IPS-18c (cell line): Measurements from ENCODE around the gene NSUN4.
"Not testable (repeated sequence)": the region's sequence is repeated elsewhere in the genome, so short reads cannot be mapped to it uniquely, and the experiment has no call there.

Experiments used
- H3K4me3 ChIP-seq: 2 replicates; pipeline ENCODE4 v1.7.0; 2013; ENCODE audit warnings: low read depth, mild to moderate bottlenecking, low read length, moderate library complexity; ENCODE audit not compliant: insufficient read depth
- H3K9me3 ChIP-seq: one replicate; pipeline ENCODE4 v1.6.1; 2013; ENCODE audit warnings: mild to moderate bottlenecking, low read length, moderate library complexity; ENCODE audit not compliant: control insufficient read depth, insufficient read depth

Gene NSUN4

DNA sequence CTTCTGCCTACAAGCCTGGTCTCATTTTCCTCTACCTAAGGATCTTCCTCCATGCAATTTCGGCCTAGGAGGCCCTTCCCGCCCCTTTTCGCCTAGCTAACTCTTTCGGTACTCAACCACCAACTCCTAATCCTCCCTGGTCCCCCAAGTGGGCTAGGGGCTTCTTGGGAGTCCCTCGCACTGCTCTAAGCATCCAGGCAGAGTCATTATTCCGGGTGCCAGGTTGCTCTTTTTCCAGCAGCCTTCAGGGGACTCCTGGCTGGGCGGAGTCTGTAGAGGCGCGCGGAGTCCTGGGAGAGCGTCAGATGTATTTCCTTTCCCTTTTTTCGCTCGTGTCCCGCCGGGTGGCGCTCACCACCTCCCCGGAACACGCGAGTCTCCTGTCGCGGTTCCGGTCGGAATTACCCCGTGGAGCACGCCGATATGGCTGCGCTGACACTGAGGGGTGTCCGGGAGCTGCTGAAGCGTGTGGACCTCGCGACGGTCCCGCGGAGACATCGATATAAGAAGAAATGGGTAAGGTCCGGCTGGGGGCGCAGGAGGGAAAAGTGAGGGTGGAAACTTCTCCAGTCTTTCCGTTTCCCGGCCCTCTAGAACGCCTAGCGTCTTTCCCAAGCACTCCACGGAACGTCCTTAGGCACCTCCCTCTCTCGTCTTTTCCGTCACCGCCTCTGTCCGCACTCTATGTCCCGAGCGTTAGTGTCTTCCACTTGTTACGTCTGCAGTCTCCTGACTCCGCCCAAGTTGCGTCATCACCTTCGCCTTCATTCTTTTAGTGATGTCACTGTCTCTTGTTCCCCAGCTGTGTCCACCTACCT, at the start of gene NSUN4:
NSUN4 (plus strand) TSS at position 404 of the 818 bp plus-strand sequence; CDS start at position 424, 20 bp downstream.
- peak within 1 kb of the TSS; percentile 73 for H3K4me3 ChIP-seq
- H3K9me3 ChIP-seq: no peaks in the 10 kb centered on the region

DNA sequence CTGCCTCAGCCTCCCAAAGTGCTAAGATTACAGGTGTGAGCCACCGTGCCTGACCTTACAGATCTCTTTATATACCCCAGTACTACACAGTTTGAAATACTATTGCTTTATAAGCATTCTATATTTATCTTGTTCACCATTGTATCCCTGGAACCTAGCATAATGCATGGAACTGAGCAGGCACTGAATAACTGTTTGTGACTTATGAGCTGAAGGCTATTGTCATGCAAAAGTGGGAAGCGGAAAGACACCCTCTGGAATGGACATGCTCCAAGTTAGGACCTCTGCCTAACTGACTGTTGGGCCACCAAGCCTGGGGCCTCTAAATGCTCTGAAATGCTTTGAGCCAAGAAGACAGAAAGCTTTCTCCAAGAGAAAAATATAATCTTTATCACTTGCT, 45.3 kb upstream of the NSUN4 start:
- no peak overlapping the region for H3K4me3 ChIP-seq
- H3K9me3 ChIP-seq: no peaks in the 10 kb centered on the region

DNA sequence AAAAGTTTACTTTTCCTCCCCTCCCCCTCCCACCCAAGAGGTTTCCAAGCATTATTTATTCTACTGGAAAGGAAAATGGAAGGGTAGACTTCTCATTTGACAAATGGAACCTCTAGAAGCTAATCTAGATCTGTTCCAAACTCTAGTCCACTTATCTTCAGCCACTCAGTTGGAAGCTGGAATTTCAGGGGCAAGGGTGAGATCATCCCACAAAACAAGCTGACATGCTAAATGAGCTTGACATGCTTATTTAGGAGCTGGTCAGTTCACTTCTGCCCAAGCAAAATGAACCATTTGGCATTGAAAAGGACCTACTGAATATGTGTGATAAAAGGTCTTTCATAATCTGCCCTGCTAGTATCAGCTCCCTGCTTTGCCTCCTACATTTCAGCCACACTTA, 42.2 kb upstream of the NSUN4 start:
- Histone ChIP-seq H3K9me3 (no peaks in the 10 kb centered on the region), H3K4me3 (no peak overlapping the region)

DNA sequence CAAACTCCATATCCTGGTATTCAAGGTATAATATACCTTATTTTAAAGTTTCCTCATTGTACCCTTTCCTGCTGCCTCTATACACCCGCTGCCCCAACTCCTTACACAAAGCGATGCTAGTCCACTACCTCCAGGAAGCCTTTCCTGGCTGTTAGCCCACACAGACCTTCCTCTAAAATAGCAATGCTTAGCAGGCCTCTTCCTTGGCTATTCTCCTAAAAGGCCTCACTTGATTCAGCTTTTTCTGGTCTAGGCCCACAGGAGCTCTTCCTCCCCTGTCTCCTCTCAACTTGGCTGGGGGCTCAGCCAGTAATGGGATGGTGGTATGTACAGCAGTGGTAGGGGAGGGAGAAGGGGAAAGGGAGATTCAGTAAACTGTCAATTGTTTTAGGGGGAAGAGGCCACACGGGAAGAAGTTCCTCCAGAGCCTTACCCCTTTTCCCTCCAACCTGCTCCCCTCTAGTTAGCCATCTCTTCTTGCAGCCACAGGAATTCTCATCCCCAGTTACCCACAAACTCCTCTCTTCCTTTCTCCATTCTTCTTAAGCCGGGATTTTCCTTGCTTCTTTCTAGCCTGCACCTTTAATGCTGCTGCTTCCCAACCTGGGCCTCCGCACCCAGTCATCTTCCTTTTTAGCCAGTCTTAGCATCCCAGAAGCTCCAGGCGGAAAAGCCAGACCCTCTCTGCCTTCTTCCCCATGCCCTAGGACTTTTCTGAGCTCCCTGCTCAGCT, 39.8 kb upstream of the NSUN4 start:
- peak overlapping the region; percentile 91 for H3K4me3 ChIP-seq
- H3K9me3 ChIP-seq: no peaks in the 10 kb centered on the region

DNA sequence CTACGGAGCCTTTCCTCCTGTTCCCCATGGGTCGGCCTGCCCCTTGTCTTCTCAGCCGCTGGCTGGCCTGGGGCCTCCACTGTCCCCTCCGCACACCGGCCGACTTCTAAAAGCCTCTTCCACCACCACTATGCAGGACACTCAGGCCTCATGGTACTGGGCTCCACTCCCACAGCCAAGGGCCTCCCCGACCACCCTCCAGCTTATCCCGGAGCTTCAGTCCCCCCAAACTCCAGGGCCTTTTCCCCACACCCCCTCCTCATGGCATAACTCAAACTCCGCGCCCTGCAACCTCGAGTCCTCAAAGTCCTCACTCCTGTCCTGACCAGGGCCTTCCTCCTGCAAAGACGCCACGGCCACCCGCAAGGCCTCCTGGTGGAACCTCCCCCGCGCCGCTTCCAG, 39.2 kb upstream of the NSUN4 start:
- Histone ChIP-seq H3K9me3 (no peaks in the 10 kb centered on the region), H3K4me3 (peak overlapping the region; percentile 91)

DNA sequence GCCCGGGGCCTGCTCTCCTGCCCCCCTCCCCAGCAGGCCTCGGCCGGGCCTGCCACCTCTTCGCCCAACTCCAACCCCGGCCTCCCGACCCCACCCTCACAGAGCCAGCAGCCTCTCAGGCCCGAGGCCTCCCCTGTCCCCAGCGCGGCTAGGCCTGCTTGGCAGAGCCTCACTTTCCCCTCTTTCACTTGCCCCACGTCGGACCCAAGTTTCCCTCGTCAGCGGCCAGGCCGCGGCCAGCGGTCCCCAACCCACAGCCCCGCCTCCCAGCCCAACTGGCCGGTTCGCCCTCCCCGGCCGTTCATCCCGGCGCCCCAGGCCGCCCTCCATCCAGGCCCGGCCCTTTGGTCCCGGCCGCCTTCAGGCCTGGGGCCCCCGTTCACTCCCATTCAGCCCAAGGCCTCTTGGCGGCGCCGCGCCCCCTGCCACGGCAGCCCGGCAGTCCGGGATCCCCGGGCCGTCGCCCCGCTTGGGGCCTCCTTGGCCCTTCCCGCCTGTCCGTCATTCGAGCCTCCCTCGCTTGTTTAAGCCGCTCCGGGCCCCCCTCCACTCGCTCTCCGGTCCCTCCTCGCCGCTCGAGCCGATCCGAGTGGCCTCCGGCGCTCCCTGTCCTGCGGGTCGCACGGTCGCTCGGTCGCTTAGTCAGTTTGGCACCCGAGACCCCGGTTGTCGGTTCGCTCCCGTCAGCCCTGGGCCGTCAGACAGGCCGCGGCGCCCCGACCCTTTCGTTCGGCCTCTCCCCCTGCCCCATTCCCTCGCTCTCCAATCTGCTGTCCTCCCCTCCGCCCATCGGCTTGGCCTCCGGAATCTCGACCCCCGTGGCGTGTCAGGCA, 38.6 kb upstream of the NSUN4 start:
- H3K4me3 ChIP-seq: peak overlapping the region; percentile 91
- H3K9me3 ChIP-seq: no peaks in the 10 kb centered on the region

DNA sequence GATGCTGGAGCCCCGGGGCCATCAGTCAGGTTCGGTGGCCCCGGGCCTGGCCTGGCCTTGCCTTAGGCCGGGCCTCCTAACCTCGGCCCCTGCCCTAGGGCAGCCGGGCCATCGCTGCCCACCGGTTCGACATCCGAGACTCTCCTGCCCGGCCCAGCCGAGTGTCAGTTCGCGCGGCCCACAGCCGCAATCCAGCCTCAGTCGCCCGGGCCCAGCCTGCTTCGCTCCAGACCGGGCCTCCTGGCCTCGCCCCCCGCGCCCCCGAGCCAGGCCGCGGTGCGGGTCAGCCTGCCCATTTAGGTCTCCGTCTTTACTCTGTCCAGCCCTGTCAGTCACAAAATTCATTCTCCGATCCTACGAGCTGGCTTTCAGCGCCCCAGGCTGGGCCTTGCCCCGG, 38.0 kb upstream of the NSUN4 start:
- Histone ChIP-seq H3K9me3 (no peaks in the 10 kb centered on the region), H3K4me3 (peak overlapping the region; percentile 91)

DNA sequence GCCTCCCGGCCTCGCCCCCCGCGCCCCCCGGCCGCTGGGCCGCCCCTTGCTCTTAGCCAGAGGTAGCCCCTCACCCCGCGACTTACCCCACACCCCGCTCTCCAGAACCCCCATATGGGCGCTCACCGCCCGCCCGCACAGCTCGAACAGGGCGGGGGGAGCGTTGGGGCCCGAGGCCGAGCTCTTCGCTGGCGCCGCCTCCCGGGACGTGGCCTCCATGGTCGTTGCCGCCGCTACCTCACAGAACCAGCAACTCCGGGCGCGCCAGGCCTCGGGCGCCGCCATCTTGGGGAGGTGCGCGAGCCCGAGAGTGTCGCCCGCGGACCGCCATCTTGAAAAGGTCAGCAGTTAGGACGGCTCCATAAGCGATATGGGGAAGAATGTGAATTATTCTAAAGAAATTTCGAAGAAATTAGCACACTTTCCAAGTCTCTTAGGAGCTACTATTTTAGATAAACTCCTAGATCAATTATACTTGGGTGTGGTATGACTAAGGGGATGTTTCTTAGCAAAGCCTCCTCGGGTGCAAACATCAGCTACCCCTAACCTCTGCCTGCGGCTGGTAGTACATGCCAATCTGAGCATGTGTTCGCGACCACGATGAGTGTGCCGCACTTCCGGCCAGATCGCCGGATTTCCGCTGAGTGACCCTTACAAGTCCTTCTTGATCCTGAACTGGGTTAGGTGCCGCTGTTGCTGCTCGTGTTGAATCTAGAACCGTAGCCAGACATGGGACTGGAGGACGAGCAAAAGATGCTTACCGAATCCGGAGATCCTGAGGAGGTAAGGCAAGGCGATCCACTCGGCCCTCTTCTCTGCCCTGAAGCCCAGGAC, 37.4 kb upstream of the NSUN4 start, which contains the start of the genes LRRC41 and UQCRH:
LRRC41 (minus strand) TSS at position 579 of the 834 bp plus-strand sequence; CDS start at position 285, 294 bp downstream.
UQCRH (plus strand) TSS at position 661 of the 834 bp plus-strand sequence; CDS start at position 730, 69 bp downstream.
- Histone ChIP-seq H3K4me3 (peak within 1 kb of the TSS; percentile 91), H3K9me3 (no peaks in the 10 kb centered on the region)

DNA sequence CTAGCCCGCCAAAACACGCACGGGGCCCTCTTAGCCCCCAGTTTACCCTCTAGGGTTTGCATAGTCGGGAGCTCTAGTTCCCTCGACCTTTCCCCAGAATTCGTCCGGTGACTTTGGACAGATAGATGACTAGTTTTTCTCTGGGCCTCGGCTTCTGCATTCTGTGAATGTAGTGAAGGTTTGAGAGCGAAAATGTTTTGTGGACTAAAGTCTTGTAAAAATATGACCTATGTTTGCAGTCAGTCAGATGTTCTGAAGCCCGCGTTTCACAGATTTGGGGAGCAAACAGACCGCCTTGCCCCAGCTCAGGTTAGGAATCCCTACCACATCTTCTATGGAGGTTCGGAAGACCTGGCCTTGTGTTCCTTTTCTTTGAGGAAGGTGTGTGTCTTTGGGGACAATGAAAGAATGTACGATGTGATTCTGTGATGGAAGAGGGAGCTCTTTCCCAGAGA, 36.7 kb upstream of the NSUN4 start:
- Histone ChIP-seq H3K4me3 (peak overlapping the region; percentile 88), H3K9me3 (no peaks in the 10 kb centered on the region)

DNA sequence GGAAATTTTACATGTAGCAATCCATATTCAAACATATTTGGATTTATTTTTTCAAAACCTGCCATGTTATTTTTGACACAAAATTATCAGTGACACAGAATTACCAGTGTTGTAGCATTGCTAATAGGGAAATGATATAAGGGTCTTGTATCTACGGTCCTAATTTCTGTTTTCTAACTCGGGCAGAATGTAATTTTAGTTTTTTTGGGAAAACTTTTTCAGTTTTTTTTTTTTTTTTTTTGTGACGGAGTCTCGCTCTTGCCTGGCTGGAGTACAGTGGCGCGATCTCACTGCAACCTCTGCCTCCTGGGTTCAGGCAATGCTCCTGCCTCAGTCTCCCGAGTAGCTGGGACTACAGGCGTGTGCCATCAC, 34.5 kb upstream of the NSUN4 start:
- Histone ChIP-seq H3K4me3 (no peak overlapping the region), H3K9me3 (no peaks in the 10 kb centered on the region)

DNA sequence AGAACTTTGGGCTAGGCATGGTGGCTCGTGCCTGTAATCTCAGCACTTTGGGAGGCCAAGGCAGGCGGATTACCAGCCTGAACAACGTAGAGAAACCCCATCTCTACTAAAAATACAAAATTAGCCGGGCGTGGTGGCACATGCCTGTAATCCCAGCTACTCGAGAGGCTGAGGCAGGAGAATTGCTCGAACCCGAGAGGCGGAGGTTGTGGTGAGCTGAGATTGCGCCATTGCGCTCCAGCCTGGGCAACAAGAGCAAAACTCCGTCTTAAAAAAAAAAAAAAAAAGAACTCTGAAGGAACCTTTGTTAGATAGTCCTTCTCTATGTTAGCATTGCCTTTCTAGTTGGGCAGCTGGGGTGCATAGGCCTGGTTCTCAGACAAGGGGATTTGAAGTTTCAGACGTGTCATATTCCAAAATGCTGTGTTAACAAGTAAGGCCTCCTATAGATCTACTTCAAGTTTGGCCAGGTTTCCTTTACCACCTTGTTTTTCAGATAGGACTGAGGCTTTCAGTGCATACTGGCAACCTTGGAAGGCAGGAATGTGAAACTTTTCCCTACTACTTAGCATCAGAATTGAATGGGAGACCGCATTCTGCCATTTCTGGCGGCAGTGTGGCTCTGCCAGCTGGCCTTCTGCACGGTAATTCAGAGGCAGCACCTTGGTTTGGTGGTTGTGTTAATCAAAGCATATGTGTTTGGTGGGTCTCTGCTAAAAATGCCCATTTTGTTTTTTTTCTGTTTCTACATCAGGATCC, 31.0 kb upstream of the NSUN4 start:
- H3K9me3 ChIP-seq: no peaks in the 10 kb centered on the region
- no peak overlapping the region for H3K4me3 ChIP-seq

DNA sequence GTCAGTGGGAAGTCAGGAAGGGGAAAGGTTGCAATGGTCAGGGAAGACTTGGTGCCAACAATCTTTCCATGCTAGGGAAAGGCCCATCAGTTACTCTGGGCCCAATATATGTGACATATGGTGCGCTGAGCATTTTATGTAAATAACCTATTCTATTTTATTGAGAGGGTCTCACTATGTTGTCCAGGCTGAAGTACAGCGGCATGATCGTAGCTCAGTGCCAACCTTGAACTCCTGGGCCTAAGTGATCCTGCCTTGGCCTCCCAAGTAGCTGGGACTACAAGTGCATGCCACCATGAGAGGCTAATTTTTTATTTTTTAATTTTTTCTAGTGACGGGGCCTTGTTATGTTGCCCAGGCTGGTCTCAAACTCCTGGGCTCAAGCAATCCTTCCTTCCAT, 30.3 kb upstream of the NSUN4 start:
- Histone ChIP-seq H3K9me3 (no peaks in the 10 kb centered on the region), H3K4me3 (no peak overlapping the region)

DNA sequence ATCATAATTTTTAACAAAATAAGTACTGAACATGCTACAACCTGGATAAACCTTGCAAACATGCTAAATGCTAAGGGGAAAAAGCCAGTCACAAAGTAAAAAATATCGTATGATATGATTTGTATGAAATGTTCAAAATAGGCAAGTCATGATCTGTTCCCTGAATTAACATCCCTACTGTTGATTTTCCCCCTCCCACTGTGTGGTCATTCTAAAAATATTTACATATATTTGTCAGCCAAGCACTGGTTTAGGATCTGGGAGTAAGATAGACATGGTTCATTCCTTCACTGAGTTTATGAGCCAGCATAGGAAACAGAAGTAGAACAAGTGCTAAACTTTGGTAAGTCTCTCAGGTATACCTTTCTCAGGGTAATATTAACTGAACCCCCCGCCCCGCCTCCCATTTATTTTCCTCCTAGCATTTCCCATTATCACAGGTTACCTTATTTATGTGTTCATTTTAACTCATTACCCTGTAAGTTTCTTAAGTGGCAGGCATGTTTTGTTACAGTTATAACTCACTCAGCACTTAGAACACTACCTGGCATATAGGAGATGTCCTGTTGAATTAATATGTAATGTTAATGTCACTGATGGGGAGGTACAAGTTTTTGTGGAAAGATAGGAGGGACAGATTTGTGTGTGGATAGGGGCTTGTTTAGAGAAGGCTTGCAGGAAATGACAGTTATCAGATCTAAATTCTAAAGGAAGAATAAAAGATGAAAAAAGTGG, 24.8 kb upstream of the NSUN4 start:
- no peaks in the 10 kb centered on the region for H3K9me3 ChIP-seq
- no peak overlapping the region for H3K4me3 ChIP-seq

DNA sequence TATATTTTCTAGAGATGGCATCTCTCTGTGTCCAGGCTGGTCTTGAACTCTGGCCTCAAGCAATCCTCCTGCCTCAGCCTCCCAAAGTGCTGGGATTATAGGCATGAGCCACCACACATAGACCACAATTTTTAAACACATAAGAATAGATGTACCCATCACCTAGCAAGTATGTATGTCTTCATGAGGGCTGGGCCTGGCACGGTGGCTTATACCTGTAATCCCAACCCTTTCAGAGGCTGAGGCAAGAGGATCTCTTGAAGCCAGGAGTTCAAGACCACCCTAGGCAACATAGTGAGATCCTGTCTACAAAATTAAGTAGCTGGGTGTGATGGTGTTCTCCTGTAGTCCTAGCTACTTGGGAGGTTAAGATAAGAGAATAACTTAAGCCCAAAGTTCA, 23.3 kb upstream of the NSUN4 start:
- no peaks in the 10 kb centered on the region for H3K9me3 ChIP-seq
- no peak overlapping the region for H3K4me3 ChIP-seq

DNA sequence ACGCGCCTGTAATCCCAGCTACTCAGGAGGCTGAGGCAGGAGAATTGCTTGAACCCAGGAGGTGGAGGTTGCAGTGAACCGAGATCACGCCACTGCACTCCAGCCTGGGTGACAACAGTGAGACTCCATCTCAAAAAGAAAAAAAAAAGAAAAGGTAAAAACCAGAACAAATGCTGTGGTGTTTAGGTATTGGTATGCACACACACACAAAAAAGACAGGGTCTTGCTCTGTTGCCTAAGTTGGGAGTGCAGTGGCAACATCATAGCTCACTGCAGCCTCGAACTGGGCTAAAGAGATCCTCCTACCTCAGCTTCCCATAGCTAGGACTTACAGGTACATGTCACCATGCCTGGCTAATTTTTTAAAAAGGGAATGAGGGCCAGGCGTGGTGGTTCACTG, 21.3 kb upstream of the NSUN4 start:
- not testable (repeated sequence) for H3K4me3 ChIP-seq

More for the DNA sequence above, 21.3 kb upstream of the NSUN4 start:
- H3K9me3 ChIP-seq: not testable (repeated sequence)
